ENCODE data around the gene SLC29A4. TPM values are rescaled to one million over a fixed set of nuclear protein-coding genes. Genes with fewer than 3 reads are reported as not detected.

Gene SLC29A4
- total RNA-seq, 6 experiments from 2014 or later: 1.5 to 7.7 (median 3.9) TPM

- ATAC-seq (no peak), DNase-seq (no peak)
- no peak overlapping the region for H3K27ac ChIP-seq
- no peaks in the 10 kb centered on the region for H3K9me3 ChIP-seq
- H3K36me3 ChIP-seq: peaks cover 0 to 36% (median 13%) of the 10 kb centered on the region in 4 donors
- no peaks in the 10 kb centered on the region for H3K27me3 ChIP-seq
- intact Hi-C loops (cut with DNase I): no loop called here
- no peak for TF ChIP-seq POLR2A (IDR thresholded peaks at IDR 0.05)
- TF ChIP-seq CTCF (IDR thresholded peaks at IDR 0.05): no peak
- no peak overlapping the region for H3K4me3 ChIP-seq
- WGBS (ENCODE audit: insufficient coverage, low coverage, low lambda C conversion rate, missing lambda C conversion rate): 82% methylated on average over 9 of the region's 11 CpGs
- no peaks in the 10 kb centered on the region for H3K4me1 ChIP-seq
Measured at GRCh38 chr7:5337047-5337446, 54.3 kb downstream of the SLC29A4 start.

- Histone ChIP-seq H3K4me3 (no peak overlapping the region), H3K4me1 (no peaks in the 10 kb centered on the region), H3K27me3 (no peaks in the 10 kb centered on the region), H3K9me3 (no peaks in the 10 kb centered on the region), H3K36me3 (peaks cover 0 to 56% (median 23%) of the 10 kb centered on the region in 4 donors), H3K27ac (no peak overlapping the region)
- DNase-seq: no peak
- TF ChIP-seq POLR2A (IDR thresholded peaks at IDR 0.05) (no peak), CTCF (IDR thresholded peaks at IDR 0.05) (no peak)
- no peak for ATAC-seq
- intact Hi-C loops (cut with DNase I): no loop called here
- 85% methylated on average over 2 of the region's 2 CpGs for WGBS (ENCODE audit: insufficient coverage, low coverage, low lambda C conversion rate, missing lambda C conversion rate)
Measured at GRCh38 chr7:5339955-5340354, 57.2 kb downstream of the SLC29A4 start.

GRCh38 chr7:5342631-5343030 is 59.9 kb downstream of the SLC29A4 start:
- intact Hi-C loops (cut with DNase I): no loop called here
- Histone ChIP-seq H3K27ac (no peak overlapping the region), H3K9me3 (no peaks in the 10 kb centered on the region), H3K4me1 (no peaks in the 10 kb centered on the region), H3K27me3 (no peaks in the 10 kb centered on the region), H3K4me3 (no peak overlapping the region), H3K36me3 (peaks cover 0 to 49% (median 25%) of the 10 kb centered on the region in 4 donors)
- 100% methylated on average over 6 of the region's 6 CpGs for WGBS (ENCODE audit: insufficient coverage, low coverage, low lambda C conversion rate, missing lambda C conversion rate)
- ATAC-seq: no peak
- DNase-seq: no peak
- TF ChIP-seq CTCF (IDR thresholded peaks at IDR 0.05) (no peak), POLR2A (IDR thresholded peaks at IDR 0.05) (no peak)

- no peak for TF ChIP-seq CTCF (IDR thresholded peaks at IDR 0.05)
- no peak for TF ChIP-seq POLR2A (IDR thresholded peaks at IDR 0.05)
- WGBS (ENCODE audit: insufficient coverage, low coverage, low lambda C conversion rate, missing lambda C conversion rate): 91% methylated on average over 2 of the region's 2 CpGs
- Histone ChIP-seq H3K4me1 (no peaks in the 10 kb centered on the region), H3K9me3 (no peaks in the 10 kb centered on the region), H3K4me3 (no peak overlapping the region), H3K27me3 (no peaks in the 10 kb centered on the region), H3K27ac (no peak overlapping the region), H3K36me3 (peaks cover 0 to 50% (median 25%) of the 10 kb centered on the region in 4 donors)
- no peak for ATAC-seq
- DNase-seq: no peak
- intact Hi-C loops (cut with DNase I): no loop called here
Measured at GRCh38 chr7:5343884-5344283, 61.1 kb downstream of the SLC29A4 start.

- Histone ChIP-seq H3K4me3 (no peak overlapping the region), H3K36me3 (peaks cover 0 to 55% (median 25%) of the 10 kb centered on the region in 4 donors), H3K9me3 (no peaks in the 10 kb centered on the region), H3K4me1 (no peaks in the 10 kb centered on the region), H3K27me3 (no peaks in the 10 kb centered on the region), H3K27ac (no peak overlapping the region)
- TF ChIP-seq POLR2A (IDR thresholded peaks at IDR 0.05) (no peak), CTCF (IDR thresholded peaks at IDR 0.05) (no peak)
- no CpG with 5 or more reads among the region's 4 CpGs for WGBS (ENCODE audit: insufficient coverage, low coverage, low lambda C conversion rate, missing lambda C conversion rate)
- peak in 1 of 4 donors; percentile 8 for ATAC-seq
- intact Hi-C loops (cut with DNase I): no loop called here
- no peak for DNase-seq
Measured at GRCh38 chr7:5344342-5344741, 61.6 kb downstream of the SLC29A4 start.
